Mesenchymal stem cell (in vitro differentiated cells and primary cell): Measurements from ENCODE around the gene FURIN.

Experiments used
- DNase-seq: peaks from one replicate; pipeline ENCODE4 v3.0.0-alpha.2; 2013
- H2AFZ ChIP-seq: one replicate; pipeline ENCODE4 v1.6.1; 2013; ENCODE audit warnings: low read depth, mild to moderate bottlenecking, control low read depth, inconsistent platforms, low read length, moderate library complexity
- H2AK5ac ChIP-seq: 2 replicates; pipeline ENCODE4 v1.6.1; 2013; ENCODE audit warnings: low read length, moderate library complexity, mild to moderate bottlenecking, inconsistent platforms; ENCODE audit not compliant: severe bottlenecking
- H2BK120ac ChIP-seq: one replicate; pipeline ENCODE4 v1.6.1; 2013; ENCODE audit warnings: low read depth, mild to moderate bottlenecking, inconsistent platforms, low read length, moderate library complexity
- H2BK12ac ChIP-seq, 2 experiments: one replicate each; pipeline ENCODE4 v1.6.1; 2013; ENCODE audit warnings: inconsistent platforms in 2 of 2, low read length in 2 of 2, mild to moderate bottlenecking in 2 of 2, moderate library complexity in 2 of 2, control low read depth in 1 of 2
- H2BK15ac ChIP-seq: one replicate; pipeline ENCODE4 v1.6.1; 2013; ENCODE audit warnings: mild to moderate bottlenecking, low read depth, inconsistent platforms; ENCODE audit not compliant: poor library complexity, severe bottlenecking
- H2BK5ac ChIP-seq: 2 replicates; pipeline ENCODE4 v1.6.1; 2013; ENCODE audit warnings: low read depth, mild to moderate bottlenecking, low read length, control low read depth, inconsistent platforms; ENCODE audit not compliant: poor library complexity, severe bottlenecking
- H3K14ac ChIP-seq, 2 experiments: one replicate each; pipeline ENCODE4 v1.6.1; 2013; ENCODE audit warnings: inconsistent platforms in 2 of 2, low read length in 2 of 2, control low read depth in 1 of 2, mild to moderate bottlenecking in 1 of 2, moderate library complexity in 1 of 2
- H3K18ac ChIP-seq, 2 experiments: one replicate each; pipeline ENCODE4 v1.6.1; 2013; ENCODE audit warnings: inconsistent platforms in 2 of 2, low read length in 2 of 2, control low read depth in 1 of 2, low read depth in 1 of 2, mild to moderate bottlenecking in 1 of 2
- H3K23ac ChIP-seq, 2 experiments: one replicate each; pipeline ENCODE4 v1.6.1; 2013; ENCODE audit warnings: inconsistent platforms in 2 of 2, low read length in 2 of 2, mild to moderate bottlenecking in 2 of 2, moderate library complexity in 2 of 2, control low read depth in 1 of 2
- H3K27ac ChIP-seq: 2 replicates; pipeline ENCODE4 v1.5.1; 2013; ENCODE audit warnings: mild to moderate bottlenecking, moderate library complexity, low read length, control low read depth, inconsistent platforms; ENCODE audit not compliant: poor library complexity, severe bottlenecking
- H3K27me3 ChIP-seq, 2 experiments: 2 replicates each; pipeline versions ENCODE4 v1.6.1 to v1.7.0; 2013; ENCODE audit warnings: low read length in 2 of 2, mild to moderate bottlenecking in 2 of 2, moderate library complexity in 2 of 2, control low read depth in 1 of 2, inconsistent platforms in 1 of 2; ENCODE audit not compliant: control insufficient read depth in 1 of 2, insufficient read depth in 1 of 2
- H3K36me3 ChIP-seq, 2 experiments: 2 replicates each; pipeline versions ENCODE4 v1.6.1 to v1.7.0; 2013; ENCODE audit warnings: low read length in 2 of 2, control low read depth in 1 of 2, inconsistent platforms in 1 of 2, low read depth in 1 of 2, mild to moderate bottlenecking in 1 of 2; ENCODE audit not compliant: insufficient read depth in 2 of 2, control insufficient read depth in 1 of 2
- H3K4ac ChIP-seq, 2 experiments: one replicate each; pipeline ENCODE4 v1.6.1; 2013; ENCODE audit warnings: inconsistent platforms in 2 of 2, low read length in 2 of 2, mild to moderate bottlenecking in 2 of 2, moderate library complexity in 2 of 2, control low read depth in 1 of 2, low read depth in 1 of 2
- H3K4me1 ChIP-seq: 2 replicates; pipeline ENCODE4 v1.6.1; 2013; ENCODE audit warnings: low read depth, low read length, control low read depth; ENCODE audit not compliant: control insufficient read depth, insufficient read depth
- H3K4me2 ChIP-seq: 2 replicates; pipeline ENCODE4 v1.6.1; 2013; ENCODE audit warnings: low read length, mild to moderate bottlenecking, inconsistent platforms; ENCODE audit not compliant: poor library complexity, severe bottlenecking
- H3K4me3 ChIP-seq, 2 experiments: 2 replicates each; pipeline versions ENCODE4 v1.5.1 to v1.7.0; 2013; ENCODE audit warnings: low read length in 2 of 2, mild to moderate bottlenecking in 2 of 2, control low read depth in 1 of 2, low read depth in 1 of 2; ENCODE audit not compliant: insufficient read depth in 1 of 2
- H3K79me1 ChIP-seq: replicated peaks from 2 replicates; pipeline ENCODE4 v1.6.1; 2013; ENCODE audit warnings: mild to moderate bottlenecking, control low read depth, low read length, inconsistent platforms; ENCODE audit not compliant: poor library complexity, severe bottlenecking
- H3K9ac ChIP-seq: 2 replicates; pipeline ENCODE4 v1.7.0; 2013; ENCODE audit warnings: mild to moderate bottlenecking, low read length, moderate library complexity
- H3K9me3 ChIP-seq: 2 replicates; pipeline ENCODE4 v1.7.0; 2013; ENCODE audit warnings: mild to moderate bottlenecking, low read length; ENCODE audit not compliant: control insufficient read depth
- H4K8ac ChIP-seq: one replicate; pipeline ENCODE4 v1.6.1; 2013; ENCODE audit warnings: inconsistent platforms, mild to moderate bottlenecking, low read length, moderate library complexity
- H4K91ac ChIP-seq: one replicate; pipeline ENCODE4 v1.6.1; 2013; ENCODE audit warnings: mild to moderate bottlenecking, low read length, inconsistent platforms
- WGBS: methylation state at CpG from one replicate; pipeline ENCODE4 v1.1.7; 2013; ENCODE audit warnings: mixed read lengths; 5-methylcytosine and 5-hydroxymethylcytosine counted together

FURIN gene

GRCh38 chr15:90916461-90916860 lies 48.1 kb downstream of the FURIN start:
- Histone ChIP-seq H3K79me1 (no peaks in the 10 kb centered on the region), H2BK15ac (no peak overlapping the region)

GRCh38 chr15:90917569-90917968 lies 49.2 kb downstream of the FURIN start:
- DNase-seq = no peak
- Histone ChIP-seq H2AFZ (no peak overlapping the region), H3K14ac (no peak overlapping the region), H3K18ac (no peak overlapping the region), H2BK12ac (peak overlapping the region in 1 of 2 experiments; percentile 9), H3K9me3 (no peaks in the 10 kb centered on the region), H3K4me2 (no peak overlapping the region), H2BK120ac (no peak overlapping the region), H3K4me1 (peaks cover 17% of the 10 kb centered on the region), H2AK5ac (no peak overlapping the region), H3K4ac (no peak overlapping the region), H3K79me1 (no peaks in the 10 kb centered on the region), H3K4me3 (no peak overlapping the region), H4K91ac (no peak overlapping the region), H3K9ac (no peak overlapping the region), H3K36me3 (peaks cover 56 to 86% of the 10 kb centered on the region in 2 experiments), H3K27ac (no peak overlapping the region), H4K8ac (no peak overlapping the region), H3K27me3 (no peaks in the 10 kb centered on the region), H3K23ac (no peak overlapping the region), H2BK15ac (no peak overlapping the region), H2BK5ac (no peak overlapping the region)
- WGBS = 98% methylated on average over 12 of the region's 12 CpGs

More at GRCh38 chr15:90916461-90916860, 48.1 kb downstream of the FURIN start:
- Histone ChIP-seq H3K4me3 (no peak overlapping the region), H3K36me3 (peaks cover 66 to 97% of the 10 kb centered on the region in 2 experiments), H2BK5ac (no peak overlapping the region), H3K4ac (no peak overlapping the region), H3K4me2 (no peak overlapping the region), H2BK12ac (peak overlapping the region in 1 of 2 experiments; percentile 79), H3K27me3 (no peaks in the 10 kb centered on the region), H4K91ac (no peak overlapping the region), H3K4me1 (peaks cover 17% of the 10 kb centered on the region), H3K9ac (no peak overlapping the region), H4K8ac (peak overlapping the region; percentile 33), H2BK120ac (no peak overlapping the region), H3K14ac (no peak overlapping the region), H2AFZ (no peak overlapping the region), H3K9me3 (no peaks in the 10 kb centered on the region), H2AK5ac (no peak overlapping the region), H3K23ac (no peak overlapping the region), H3K18ac (peak overlapping the region in 1 of 2 experiments; percentile 81), H3K27ac (no peak overlapping the region)
- 95% methylated on average over 11 of the region's 11 CpGs for WGBS
- DNase-seq = no peak

- Histone ChIP-seq H3K9ac (no peak overlapping the region), H2BK120ac (no peak overlapping the region), H3K4me2 (no peak overlapping the region), H3K4me3 (no peak overlapping the region), H3K27me3 (no peaks in the 10 kb centered on the region), H3K27ac (no peak overlapping the region), H3K79me1 (no peaks in the 10 kb centered on the region), H4K91ac (peak overlapping the region; percentile 25), H4K8ac (peak overlapping the region; percentile 4), H3K18ac (no peak overlapping the region), H2BK5ac (no peak overlapping the region), H3K4ac (no peak overlapping the region), H3K4me1 (peaks cover 17% of the 10 kb centered on the region), H3K14ac (no peak overlapping the region), H2BK15ac (no peak overlapping the region), H2AFZ (no peak overlapping the region), H3K23ac (no peak overlapping the region), H2BK12ac (no peak overlapping the region), H3K36me3 (peaks cover 50 to 80% of the 10 kb centered on the region in 2 experiments), H3K9me3 (no peaks in the 10 kb centered on the region), H2AK5ac (no peak overlapping the region)
- WGBS = 93% methylated on average over 23 of the region's 23 CpGs
- DNase-seq = no peak
Measured at GRCh38 chr15:90918034-90918788, 49.8 kb downstream of the FURIN start.

- H3K27ac ChIP-seq = no peak overlapping the region
- no peak overlapping the region for H4K91ac ChIP-seq
- H2BK15ac ChIP-seq = no peak overlapping the region
- peaks cover 44 to 73% of the 10 kb centered on the region in 2 experiments for H3K36me3 ChIP-seq
- no peak overlapping the region for H3K23ac ChIP-seq
- no peak overlapping the region for H3K4ac ChIP-seq
- no peak overlapping the region for H4K8ac ChIP-seq
- H3K79me1 ChIP-seq = no peaks in the 10 kb centered on the region
- no peaks in the 10 kb centered on the region for H3K9me3 ChIP-seq
- H3K27me3 ChIP-seq = no peaks in the 10 kb centered on the region
- no peak overlapping the region for H2AFZ ChIP-seq
- no peak overlapping the region for H3K18ac ChIP-seq
- H3K14ac ChIP-seq = no peak overlapping the region
- no peak for DNase-seq
- no peak overlapping the region for H2BK5ac ChIP-seq
- no peak overlapping the region for H2BK120ac ChIP-seq
- H3K9ac ChIP-seq = no peak overlapping the region
- WGBS = 94% methylated on average over 6 of the region's 6 CpGs
- H3K4me3 ChIP-seq = no peak overlapping the region
- no peak overlapping the region for H2BK12ac ChIP-seq
- no peak overlapping the region for H3K4me2 ChIP-seq
- peaks cover 17% of the 10 kb centered on the region for H3K4me1 ChIP-seq
- no peak overlapping the region for H2AK5ac ChIP-seq
Measured at GRCh38 chr15:90918835-90919234, 50.4 kb downstream of the FURIN start.
